CD14-positive monocyte (primary cell): ENCODE results near the gene TSSK6. TPM values are rescaled to one million over a fixed set of nuclear protein-coding genes. Genes with fewer than 3 reads are reported as not detected.

Experiments
- DNase-seq, 3 donors: peaks; one replicate each; pipeline ENCODE4 v3.0.0-alpha.2; 2011 to 2022
- H2AFZ ChIP-seq: 2 replicates; pipeline ENCODE4 v1.6.0; 2012; ENCODE audit warnings: mild to moderate bottlenecking, low read depth, low read length, inconsistent platforms; ENCODE audit not compliant: insufficient read depth, poor library complexity, severe bottlenecking
- H3K27ac ChIP-seq, 2 donors: 1 replicate in 1 of 2; 2 replicates in 1 of 2; pipeline ENCODE4 v1.5.1; 2012 to 2013; ENCODE audit warnings: low read length in 2 of 2, control low read depth in 1 of 2, inconsistent platforms in 1 of 2, low read depth in 1 of 2, mild to moderate bottlenecking in 1 of 2
- H3K27me3 ChIP-seq, 2 donors: one replicate each; pipeline versions ENCODE4 v1.6.0 to v1.6.1; 2011 to 2013; ENCODE audit warnings: low read length in 2 of 2; ENCODE audit not compliant: control insufficient read depth in 2 of 2, insufficient read depth in 2 of 2
- H3K36me3 ChIP-seq, 2 donors: replicated peaks in 1 of 2; 1 replicate in 1 of 2; 2 replicates in 1 of 2; pipeline versions ENCODE4 v1.5.1 to v1.6.1; 2012 to 2013; ENCODE audit warnings: low read length in 2 of 2, control low read depth in 1 of 2, inconsistent platforms in 1 of 2, mild to moderate bottlenecking in 1 of 2; ENCODE audit not compliant: insufficient read depth in 2 of 2, control insufficient read depth in 1 of 2
- H3K4me1 ChIP-seq, 2 donors: 1 replicate in 1 of 2; 2 replicates in 1 of 2; pipeline versions ENCODE4 v1.5.1 to v1.6.1; 2012 to 2013; ENCODE audit warnings: low read length in 2 of 2, control low read depth in 1 of 2, inconsistent platforms in 1 of 2, mild to moderate bottlenecking in 1 of 2, moderate library complexity in 1 of 2; ENCODE audit not compliant: insufficient read depth in 2 of 2, control insufficient read depth in 1 of 2
- H3K4me2 ChIP-seq: replicated peaks from 2 replicates; pipeline ENCODE3; 2012; ENCODE audit warnings: low read length, moderate library complexity, mild to moderate bottlenecking; ENCODE audit not compliant: poor library complexity, severe bottlenecking; ENCODE audit errors: extremely low read depth
- H3K4me3 ChIP-seq, 3 experiments: fragments of 200-600 bp in 1 of 3; sonication (generic) in 1 of 3; replicated peaks in 1 of 3; 1 replicate in 2 of 3; 2 replicates in 1 of 3; pipeline ENCODE4 v1.5.1; 2011 to 2013; ENCODE audit warnings: low read length in 3 of 3, mild to moderate bottlenecking in 3 of 3, control low read depth in 2 of 3, low read depth in 2 of 3, inconsistent platforms in 1 of 3, moderate library complexity in 1 of 3
- H3K79me2 ChIP-seq: 2 replicates; pipeline ENCODE4 v1.6.0; 2012; ENCODE audit warnings: mild to moderate bottlenecking, control low read depth, inconsistent platforms, low read length, moderate library complexity; ENCODE audit not compliant: insufficient read depth
- H3K9ac ChIP-seq: 2 replicates; pipeline ENCODE4 v1.6.0; 2017; ENCODE audit warnings: low read length, mild to moderate bottlenecking; ENCODE audit not compliant: insufficient read depth, poor library complexity, severe bottlenecking
- H3K9me3 ChIP-seq, 2 donors: replicated peaks in 1 of 2; 1 replicate in 1 of 2; 2 replicates in 1 of 2; pipeline versions ENCODE4 v1.5.1 to v1.6.1; 2012 to 2013; ENCODE audit warnings: low read length in 2 of 2, control low read depth in 1 of 2; ENCODE audit not compliant: control insufficient read depth in 1 of 2, insufficient read depth in 1 of 2
- H4K20me1 ChIP-seq: 2 replicates; pipeline ENCODE4 v1.6.0; 2012; ENCODE audit warnings: mild to moderate bottlenecking, low read length, control low read depth, moderate library complexity; ENCODE audit not compliant: insufficient read depth
- H3K27ac Mint-ChIP-seq, 7 donors: one replicate each; pipeline ENCODE4 v1.8.0; 2020; ENCODE audit warnings: mild to moderate bottlenecking in 7 of 7, mixed read lengths in 7 of 7, moderate library complexity in 6 of 7, inconsistent platforms in 2 of 7
- H3K27me3 Mint-ChIP-seq, 3 donors: one replicate each; pipeline ENCODE4 v1.8.0; 2021 to 2022; ENCODE audit warnings: low read depth in 3 of 3, mild to moderate bottlenecking in 3 of 3, mixed read lengths in 3 of 3, moderate library complexity in 3 of 3, inconsistent platforms in 1 of 3
- H3K36me3 Mint-ChIP-seq, 2 donors: one replicate each; pipeline ENCODE4 v1.8.0; 2020; ENCODE audit warnings: mixed read lengths in 2 of 2, inconsistent platforms in 1 of 2, mild to moderate bottlenecking in 1 of 2
- H3K4me1 Mint-ChIP-seq: one replicate; pipeline ENCODE4 v1.8.0; 2020; ENCODE audit warnings: mild to moderate bottlenecking, mixed read lengths
- H3K4me3 Mint-ChIP-seq, 2 donors: one replicate each; pipeline ENCODE4 v1.8.0; 2020; ENCODE audit warnings: mild to moderate bottlenecking in 2 of 2, mixed read lengths in 2 of 2, moderate library complexity in 1 of 2
- H3K9me3 Mint-ChIP-seq, 7 donors: one replicate each; pipeline ENCODE4 v1.8.0; 2020 to 2022; ENCODE audit warnings: mixed read lengths in 7 of 7, mild to moderate bottlenecking in 6 of 7, moderate library complexity in 6 of 7, inconsistent platforms in 2 of 7
- WGBS: methylation state at CpG from one replicate; pipeline ENCODE4 v1.1.5; 2013; ENCODE audit warnings: missing lambda C conversion rate; ENCODE audit not compliant: insufficient coverage; 5-methylcytosine and 5-hydroxymethylcytosine counted together
- intact Hi-C, 2 donors: fragments of 100-400 bp; cut with micrococcal nuclease; formaldehyde crosslinking; loops; one replicate each; pipeline versions ENCODE4 v1.15.0 to v1.15.1; 2023
- polyA plus RNA-seq, 3 donors: library from polyadenylated mRNA; depleted of rRNA in 1 of 3; unstranded in 2 of 3; stranded (reverse) in 1 of 3; fragments of 300-500 nt in 2 of 3; fragments of >200 nt in 1 of 3; fragmentation: Illumina TruSeq in 2 of 3; gene quantifications; 1 replicate in 2 of 3; 2 replicates in 1 of 3; pipeline ENCODE4 v1.2.3, GENCODE V29; 2012 to 2021
- TF ChIP-seq, protein P1 (sequence below): fragments of 200-600 bp; IDR thresholded peaks from one replicate; pipeline ENCODE4 v1.8.0; 2022; ENCODE audit warnings: antibody characterized with exemption, mild to moderate bottlenecking

TSSK6 gene
- polyA plus RNA-seq, 3 donors, result 0.27 to 0.80 TPM; not detected in 1

DNA sequence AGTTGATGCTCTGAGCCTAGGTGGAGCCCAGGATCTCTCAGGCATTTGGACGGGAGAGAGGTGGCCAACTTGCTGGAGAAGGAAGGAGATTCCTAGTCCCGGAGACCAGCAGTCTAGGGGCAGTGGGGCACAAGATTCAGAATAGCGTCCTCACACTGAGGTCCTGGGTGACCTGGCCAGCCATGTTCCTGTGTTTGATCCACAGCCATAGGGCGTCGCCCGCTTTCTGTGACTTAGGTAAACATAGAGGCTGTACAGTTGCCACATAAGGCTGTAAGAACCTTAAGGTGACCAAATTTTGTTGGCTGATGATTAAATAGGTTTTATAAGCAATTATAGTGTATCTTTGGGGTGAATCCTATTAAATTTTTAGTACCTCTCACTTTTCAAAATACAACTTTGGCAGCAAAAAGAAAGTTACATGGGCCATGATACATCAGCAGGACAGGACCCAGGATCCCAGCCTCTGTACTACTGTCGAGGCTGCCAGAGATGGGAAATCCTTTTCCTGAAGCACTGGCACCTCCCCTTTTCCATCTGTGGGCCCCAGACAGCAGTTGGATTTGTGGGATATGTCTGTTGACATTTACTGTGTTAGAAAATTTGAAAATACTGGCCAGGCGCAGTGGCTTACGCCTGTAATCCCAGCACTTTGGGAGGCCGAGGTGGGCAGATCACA is 37.5 kb downstream of the TSSK6 start:
- TF ChIP-seq, protein P1, sequence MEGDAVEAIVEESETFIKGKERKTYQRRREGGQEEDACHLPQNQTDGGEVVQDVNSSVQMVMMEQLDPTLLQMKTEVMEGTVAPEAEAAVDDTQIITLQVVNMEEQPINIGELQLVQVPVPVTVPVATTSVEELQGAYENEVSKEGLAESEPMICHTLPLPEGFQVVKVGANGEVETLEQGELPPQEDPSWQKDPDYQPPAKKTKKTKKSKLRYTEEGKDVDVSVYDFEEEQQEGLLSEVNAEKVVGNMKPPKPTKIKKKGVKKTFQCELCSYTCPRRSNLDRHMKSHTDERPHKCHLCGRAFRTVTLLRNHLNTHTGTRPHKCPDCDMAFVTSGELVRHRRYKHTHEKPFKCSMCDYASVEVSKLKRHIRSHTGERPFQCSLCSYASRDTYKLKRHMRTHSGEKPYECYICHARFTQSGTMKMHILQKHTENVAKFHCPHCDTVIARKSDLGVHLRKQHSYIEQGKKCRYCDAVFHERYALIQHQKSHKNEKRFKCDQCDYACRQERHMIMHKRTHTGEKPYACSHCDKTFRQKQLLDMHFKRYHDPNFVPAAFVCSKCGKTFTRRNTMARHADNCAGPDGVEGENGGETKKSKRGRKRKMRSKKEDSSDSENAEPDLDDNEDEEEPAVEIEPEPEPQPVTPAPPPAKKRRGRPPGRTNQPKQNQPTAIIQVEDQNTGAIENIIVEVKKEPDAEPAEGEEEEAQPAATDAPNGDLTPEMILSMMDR, result no peak

DNA sequence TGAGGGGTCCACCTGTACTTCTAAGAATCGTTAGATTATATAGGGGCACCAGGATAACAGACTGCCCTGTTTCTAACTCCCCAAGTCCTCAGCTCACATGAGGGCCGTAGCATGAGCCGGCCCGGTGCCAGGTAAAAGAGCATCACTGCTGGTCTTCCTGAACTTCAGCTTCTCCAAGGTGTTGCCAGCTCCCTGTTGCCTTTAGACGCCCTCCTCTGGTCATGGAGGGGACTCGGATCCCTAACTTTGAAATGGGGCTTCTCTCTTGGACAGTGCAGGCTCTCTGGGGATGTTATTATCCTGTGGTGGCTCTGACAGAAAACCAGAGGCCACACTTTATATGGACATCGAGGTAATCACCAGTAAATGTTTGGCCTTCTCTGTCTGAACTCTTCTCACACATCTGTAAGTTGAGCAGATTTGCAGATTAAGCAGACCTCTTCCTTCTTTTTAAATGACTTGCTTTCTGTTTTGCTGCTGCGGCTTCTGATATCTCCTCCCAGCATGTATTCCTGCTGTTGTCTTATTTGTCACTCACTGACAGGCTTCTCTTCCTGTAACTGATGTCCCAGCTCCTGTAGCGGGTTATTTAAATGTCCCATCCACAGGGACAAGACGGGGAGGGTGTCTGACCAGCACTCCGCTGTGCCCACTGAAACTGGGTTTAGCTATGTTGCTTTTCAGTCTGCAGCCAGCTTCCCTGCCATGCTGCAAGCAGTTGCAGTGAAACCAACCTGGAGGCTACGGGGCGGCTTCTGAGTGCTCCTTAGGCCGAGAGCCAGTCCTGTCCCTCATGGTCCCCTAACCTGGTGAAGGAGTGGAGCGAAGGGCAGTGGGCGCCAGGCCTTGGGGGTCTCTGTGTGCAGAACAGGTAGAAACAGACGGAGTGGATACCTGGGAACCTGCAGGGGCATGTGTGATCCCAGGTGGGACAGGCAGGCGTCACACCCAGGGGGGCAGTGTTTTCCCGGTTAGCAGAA is 39.2 kb downstream of the TSSK6 start:
- Histone ChIP-seq H4K20me1 (peaks cover 66% of the 10 kb centered on the region), H3K27me3 (no peaks in the 10 kb centered on the region), H3K9ac (no peak overlapping the region), H3K4me1 (peaks cover 6% of the 10 kb centered on the region in 2 donors), H3K27ac (peak overlapping the region in 1 of 2 donors; percentile 47), H3K9me3 (no peaks in the 10 kb centered on the region), H3K4me3 (no peak overlapping the region), H3K4me2 (no peak overlapping the region), H3K79me2 (peaks cover 100% of the 10 kb centered on the region), H3K36me3 (peaks cover 27 to 67% of the 10 kb centered on the region in 2 donors), H2AFZ (no peak overlapping the region)
- peaks cover 49 to 56% of the 10 kb centered on the region in 2 donors for H3K36me3 Mint-ChIP-seq
- TF ChIP-seq, protein P1, result peak; percentile 44
- peak overlapping the region; percentile 58 to 84 (median 69) for H3K27ac Mint-ChIP-seq
- no peaks in the 10 kb centered on the region for H3K9me3 Mint-ChIP-seq
- H3K27me3 Mint-ChIP-seq, result peaks cover 0 to 1% (median 0%) of the 10 kb centered on the region in 3 donors
- peaks cover 30% of the 10 kb centered on the region for H3K4me1 Mint-ChIP-seq
- WGBS, result 64% methylated on average over 19 of the region's 19 CpGs
- no peak overlapping the region for H3K4me3 Mint-ChIP-seq
- DNase-seq, result peak in 2 of 3 donors; percentile 25 to 28
- intact Hi-C loops, result loop anchor here in 1 of 2 donors (5.0 kb wide), 2 partner anchors 44 to 59 kb away; no protein-coding TSS in a partner anchor

More for the DNA sequence above, 37.5 kb downstream of the TSSK6 start:
- Histone ChIP-seq H3K4me1 (peaks cover 0 to 3% of the 10 kb centered on the region in 2 donors), H3K27me3 (no peaks in the 10 kb centered on the region), H3K4me2 (no peak overlapping the region), H3K9ac (no peak overlapping the region), H3K36me3 (peaks cover 28 to 73% of the 10 kb centered on the region in 2 donors), H3K79me2 (peaks cover 100% of the 10 kb centered on the region), H3K27ac (peak overlapping the region in 1 of 2 donors; percentile 24), H3K4me3 (no peak overlapping the region), H2AFZ (no peak overlapping the region), H3K9me3 (no peaks in the 10 kb centered on the region), H4K20me1 (peaks cover 73% of the 10 kb centered on the region)
- peaks cover 0 to 1% (median 0%) of the 10 kb centered on the region in 3 donors for H3K27me3 Mint-ChIP-seq
- H3K27ac Mint-ChIP-seq, result peak overlapping the region in 4 of 7 donors; percentile 22 to 79 (median 59)
- WGBS, result 96% methylated on average over 10 of the region's 10 CpGs
- H3K4me3 Mint-ChIP-seq, result no peak overlapping the region
- H3K9me3 Mint-ChIP-seq, result no peaks in the 10 kb centered on the region
- intact Hi-C loops, result loop anchor here in 1 of 2 donors (5.0 kb wide), 2 partner anchors 46 to 61 kb away; no protein-coding TSS in a partner anchor
- no peak for DNase-seq
- H3K4me1 Mint-ChIP-seq, result peaks cover 21% of the 10 kb centered on the region
- peaks cover 43 to 63% of the 10 kb centered on the region in 2 donors for H3K36me3 Mint-ChIP-seq
